A375 (cell line): ENCODE data around the gene IFNG-AS1. TPM values are rescaled to one million over a fixed set of nuclear protein-coding genes. Genes with fewer than 3 reads are reported as not detected.

Experiments used
- small RNA-seq: library from RNA; depleted of rRNA; stranded (forward); fragments of <200 nt; gene quantifications from one replicate; pipeline ENCODE3, GENCODE V24; 2014
- total RNA-seq: library from RNA; depleted of rRNA; stranded (reverse); fragments of >200 nt; shearing (Covaris generic); gene quantifications from 2 replicates; pipeline ENCODE4 v1.2.3, GENCODE V29; 2014; rRNA removed

Gene IFNG-AS1
- not detected in 2 replicates for total RNA-seq

DNA sequence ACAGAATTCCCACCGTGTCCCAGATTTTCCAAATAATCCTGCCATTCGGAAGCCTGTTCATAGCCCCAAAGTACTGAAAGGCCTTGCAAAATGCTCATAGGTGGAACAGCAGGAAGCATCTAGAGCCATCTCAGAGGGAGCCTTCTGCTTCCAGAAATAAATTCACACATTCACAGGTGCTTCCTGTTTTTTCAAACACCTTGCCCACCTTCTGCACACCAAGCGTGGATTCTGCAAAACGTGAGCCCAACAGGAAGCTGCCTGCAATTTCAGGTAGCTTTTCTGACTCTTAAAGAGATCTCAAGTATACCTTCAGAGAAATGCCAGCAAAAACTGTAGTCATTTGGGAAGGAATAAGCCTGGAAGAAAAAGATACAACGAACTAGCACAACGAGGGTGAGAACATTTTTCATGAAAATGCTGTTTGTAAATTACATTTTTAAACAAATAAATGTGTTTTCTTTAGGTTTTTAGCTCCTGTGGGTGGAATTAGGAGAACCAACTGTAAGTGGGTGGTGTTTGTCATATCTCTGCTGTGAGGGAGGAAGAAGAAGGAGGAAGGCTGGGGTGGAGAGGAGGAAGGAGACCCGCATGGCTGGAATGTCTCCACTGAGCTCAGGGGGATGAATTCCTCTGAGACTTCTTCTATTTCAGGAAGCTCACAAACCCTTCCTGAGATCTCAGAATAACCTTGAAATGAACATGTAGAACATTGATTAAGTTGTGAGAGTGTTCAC is at the start of gene IFNG-AS1:
Gene IFNG-AS1, plus strand, starts transcription at position 264 of the 737 bp plus-strand sequence.

Small RNAs within 50 kb of the gene (small RNA-seq; reads per million reads assigned to genes)
- not detected for gene AC005294.1
- not detected for gene RPL39P28

Other genes starting within 250 kb of the IFNG-AS1 start
- not detected in 2 replicates for gene IFNG, start 170.3 kb downstream of the IFNG-AS1 start, total RNA-seq
- gene IL26, start 236.4 kb downstream of the IFNG-AS1 start, total RNA-seq: not detected in 2 replicates